ENCODE measurements around the gene DSC3.

DSC3 gene

GRCh38 chr18:31042406-31043181 is at the start of gene DSC3:
Gene DSC3 (minus strand): TSS chr18:31042742. CDS start chr18:31042660, 82 bp downstream.
- DNase-seq (no peak), ATAC-seq (ENCODE audit: insufficient read depth, low read depth) (no peak)
- Histone ChIP-seq H3K79me2 (ENCODE audit: insufficient read depth, low read length) (no peaks in the 10 kb centered on the region), H3K9me3 (ENCODE audit: insufficient read depth, low read length, severe bottlenecking) (peaks cover 5% of the 10 kb centered on the region), H2AFZ (ENCODE audit: low read depth, low read length) (no peak within 1 kb of the TSS), H3K4me3 (ENCODE audit: low read depth in 1 of 2, low read length in 2 of 2) (no peak within 1 kb of the TSS), H3K27me3 (ENCODE audit: insufficient read depth, low read length, poor library complexity) (no peaks in the 10 kb centered on the region), H3K4me2 (ENCODE audit: insufficient read depth, low read length) (no peak within 1 kb of the TSS), H3K27ac (ENCODE audit: low read length) (no peak within 1 kb of the TSS), H4K20me1 (ENCODE audit: insufficient read depth, low read length) (no peaks in the 10 kb centered on the region), H3K4me1 (ENCODE audit: insufficient read depth, low read length) (no peaks in the 10 kb centered on the region), H3K9ac (ENCODE audit: low read depth, low read length) (no peak within 1 kb of the TSS), H3K36me3 (ENCODE audit: insufficient read depth, low read length) (no peaks in the 10 kb centered on the region)
- TF ChIP-seq CTCF (IDR thresholded peaks at IDR 0.05; ENCODE audit: borderline replicate concordance, extremely low read depth, low read length, poor library complexity, severe bottlenecking) (no peak), EZH2 (IDR thresholded peaks at IDR 0.05; ENCODE audit: borderline replicate concordance, low read depth, low read length, severe bottlenecking) (no peak)

- ATAC-seq (ENCODE audit: insufficient read depth, low read depth), result no peak
- Histone ChIP-seq H4K20me1 (ENCODE audit: insufficient read depth, low read length) (no peaks in the 10 kb centered on the region), H3K4me3 (ENCODE audit: low read depth in 1 of 2, low read length in 2 of 2) (no peak overlapping the region), H3K79me2 (ENCODE audit: insufficient read depth, low read length) (no peaks in the 10 kb centered on the region), H3K27me3 (ENCODE audit: insufficient read depth, low read length, poor library complexity) (no peaks in the 10 kb centered on the region), H3K9ac (ENCODE audit: low read depth, low read length) (no peak overlapping the region), H3K4me1 (ENCODE audit: insufficient read depth, low read length) (no peaks in the 10 kb centered on the region), H2AFZ (ENCODE audit: low read depth, low read length) (no peak overlapping the region), H3K27ac (ENCODE audit: low read length) (no peak overlapping the region), H3K4me2 (ENCODE audit: insufficient read depth, low read length) (no peak overlapping the region), H3K36me3 (ENCODE audit: insufficient read depth, low read length) (no peaks in the 10 kb centered on the region), H3K9me3 (ENCODE audit: insufficient read depth, low read length, severe bottlenecking) (no peaks in the 10 kb centered on the region)
- TF ChIP-seq EZH2 (IDR thresholded peaks at IDR 0.05; ENCODE audit: borderline replicate concordance, low read depth, low read length, severe bottlenecking) (no peak), CTCF (IDR thresholded peaks at IDR 0.05; ENCODE audit: borderline replicate concordance, extremely low read depth, low read length, poor library complexity, severe bottlenecking) (no peak)
- DNase-seq, result no peak
Observed at GRCh38 chr18:31091350-31091749, 48.8 kb upstream of the DSC3 start.

- Histone ChIP-seq H3K9ac (ENCODE audit: low read depth, low read length) (no peak overlapping the region), H4K20me1 (ENCODE audit: insufficient read depth, low read length) (no peaks in the 10 kb centered on the region), H3K36me3 (ENCODE audit: insufficient read depth, low read length) (no peaks in the 10 kb centered on the region), H3K27ac (ENCODE audit: low read length) (no peak overlapping the region), H3K4me1 (ENCODE audit: insufficient read depth, low read length) (no peaks in the 10 kb centered on the region), H3K4me3 (ENCODE audit: low read depth in 1 of 2, low read length in 2 of 2) (no peak overlapping the region), H3K4me2 (ENCODE audit: insufficient read depth, low read length) (no peak overlapping the region), H3K79me2 (ENCODE audit: insufficient read depth, low read length) (no peaks in the 10 kb centered on the region), H2AFZ (ENCODE audit: low read depth, low read length) (no peak overlapping the region), H3K9me3 (ENCODE audit: insufficient read depth, low read length, severe bottlenecking) (no peaks in the 10 kb centered on the region), H3K27me3 (ENCODE audit: insufficient read depth, low read length, poor library complexity) (no peaks in the 10 kb centered on the region)
- DNase-seq (no peak), ATAC-seq (ENCODE audit: insufficient read depth, low read depth) (no peak)
- no peak for TF ChIP-seq EZH2 (IDR thresholded peaks at IDR 0.05; ENCODE audit: borderline replicate concordance, low read depth, low read length, severe bottlenecking)
- TF ChIP-seq CTCF (IDR thresholded peaks at IDR 0.05; ENCODE audit: borderline replicate concordance, extremely low read depth, low read length, poor library complexity, severe bottlenecking), result no peak
Observed at GRCh38 chr18:31088532-31088931, 46.0 kb upstream of the DSC3 start.

All from DND-41 (cell line).